ENCODE measurements around the gene EME1.

The EME1 gene

GRCh38 chr17:50379351-50380132 lies 6.5 kb downstream of the EME1 start:
- Histone ChIP-seq H3K4me2 (ENCODE audit: low read length) (no peak overlapping the region), H3F3A (ENCODE audit: control insufficient read depth, insufficient read depth) (no peaks in the 10 kb centered on the region), H3K9me2 (replicated peaks; ENCODE audit: control insufficient read depth, low read length) (no peaks in the 10 kb centered on the region), H3K9me3 (ENCODE audit: control insufficient read depth, insufficient read depth, low read length) (no peaks in the 10 kb centered on the region), H3K36me3 (ENCODE audit: control insufficient read depth, low read length) (peaks cover 86% of the 10 kb centered on the region), H3K4me1 (ENCODE audit: control insufficient read depth, low read length) (no peaks in the 10 kb centered on the region), H4K20me1 (ENCODE audit: control insufficient read depth, insufficient read depth, low read depth, low read length) (no peaks in the 10 kb centered on the region), H3K27ac (ENCODE audit: low read depth, low read length) (no peak overlapping the region), H3K79me2 (ENCODE audit: control insufficient read depth, low read length) (no peaks in the 10 kb centered on the region), H3K4me3 (ENCODE audit: low read length) (no peak overlapping the region), H3K27me3 (ENCODE audit: control insufficient read depth, low read length) (no peaks in the 10 kb centered on the region)
- TF ChIP-seq EZH2phosphoT487 (IDR thresholded peaks at IDR 0.05; ENCODE audit: borderline replicate concordance, low read length) = no peak
- TF ChIP-seq CTCF (IDR thresholded peaks at IDR 0.05; ENCODE audit: low read depth, low read length, poor library complexity, severe bottlenecking) = no peak

- H3K4me2 ChIP-seq (ENCODE audit: low read length) = no peak overlapping the region
- TF ChIP-seq EZH2phosphoT487 (IDR thresholded peaks at IDR 0.05; ENCODE audit: borderline replicate concordance, low read length) (no peak), CTCF (IDR thresholded peaks at IDR 0.05; ENCODE audit: low read depth, low read length, poor library complexity, severe bottlenecking) (no peak)
- H3K4me1 ChIP-seq (ENCODE audit: control insufficient read depth, low read length) = no peaks in the 10 kb centered on the region
- peaks cover 90% of the 10 kb centered on the region for H3K36me3 ChIP-seq (ENCODE audit: control insufficient read depth, low read length)
- no peaks in the 10 kb centered on the region for H3K27me3 ChIP-seq (ENCODE audit: control insufficient read depth, low read length)
- H3K27ac ChIP-seq (ENCODE audit: low read depth, low read length) = no peak overlapping the region
- H3K79me2 ChIP-seq (ENCODE audit: control insufficient read depth, low read length) = no peaks in the 10 kb centered on the region
- no peaks in the 10 kb centered on the region for H3F3A ChIP-seq (ENCODE audit: control insufficient read depth, insufficient read depth)
- no peak overlapping the region for H3K4me3 ChIP-seq (ENCODE audit: low read length)
- no peaks in the 10 kb centered on the region for H3K9me3 ChIP-seq (ENCODE audit: control insufficient read depth, insufficient read depth, low read length)
- no peaks in the 10 kb centered on the region for H3K9me2 ChIP-seq (replicated peaks; ENCODE audit: control insufficient read depth, low read length)
- no peaks in the 10 kb centered on the region for H4K20me1 ChIP-seq (ENCODE audit: control insufficient read depth, insufficient read depth, low read depth, low read length)
These were observed 7.6 kb downstream of the EME1 start for GRCh38 chr17:50380369-50381259.

GRCh38 chr17:50381260-50381815 lies 8.3 kb downstream of the EME1 start:
- peaks cover 90% of the 10 kb centered on the region for H3K36me3 ChIP-seq (ENCODE audit: control insufficient read depth, low read length)
- H3K9me3 ChIP-seq (ENCODE audit: control insufficient read depth, insufficient read depth, low read length) = no peaks in the 10 kb centered on the region
- H3K4me2 ChIP-seq (ENCODE audit: low read length) = no peak overlapping the region
- no peaks in the 10 kb centered on the region for H3F3A ChIP-seq (ENCODE audit: control insufficient read depth, insufficient read depth)
- H3K9me2 ChIP-seq (replicated peaks; ENCODE audit: control insufficient read depth, low read length) = no peaks in the 10 kb centered on the region
- H3K4me1 ChIP-seq (ENCODE audit: control insufficient read depth, low read length) = no peaks in the 10 kb centered on the region
- no peaks in the 10 kb centered on the region for H3K79me2 ChIP-seq (ENCODE audit: control insufficient read depth, low read length)
- H4K20me1 ChIP-seq (ENCODE audit: control insufficient read depth, insufficient read depth, low read depth, low read length) = no peaks in the 10 kb centered on the region
- no peak overlapping the region for H3K27ac ChIP-seq (ENCODE audit: low read depth, low read length)
- no peak for TF ChIP-seq EZH2phosphoT487 (IDR thresholded peaks at IDR 0.05; ENCODE audit: borderline replicate concordance, low read length)
- no peak for TF ChIP-seq CTCF (IDR thresholded peaks at IDR 0.05; ENCODE audit: low read depth, low read length, poor library complexity, severe bottlenecking)
- H3K4me3 ChIP-seq (ENCODE audit: low read length) = no peak overlapping the region
- H3K27me3 ChIP-seq (ENCODE audit: control insufficient read depth, low read length) = no peaks in the 10 kb centered on the region
